Fibroblast of lung (primary cell): ENCODE data around the gene ATP10B. TPM values are rescaled to one million over a fixed set of nuclear protein-coding genes. Genes with fewer than 3 reads are reported as not detected.

Source experiments
- DNase-seq, 2 donors: peaks; one replicate each; pipeline versions ENCODE4 v3.0.0 to v3.0.0-alpha.2; 2010; ENCODE audit warnings: low read depth in 2 of 2
- H2AFZ ChIP-seq: 2 replicates; pipeline ENCODE4 v1.5.1; 2012; ENCODE audit warnings: low read length, control low read depth, inconsistent platforms
- H3K27ac ChIP-seq: 2 replicates; pipeline ENCODE4 v1.5.1; 2011; ENCODE audit warnings: low read length, control low read depth; ENCODE audit not compliant: insufficient read depth
- H3K27me3 ChIP-seq: 2 replicates; pipeline ENCODE4 v1.5.1; 2011; ENCODE audit warnings: mild to moderate bottlenecking, low read length; ENCODE audit not compliant: control insufficient read depth, insufficient read depth
- H3K36me3 ChIP-seq: 2 replicates; pipeline ENCODE4 v1.5.1; 2011; ENCODE audit warnings: low read length; ENCODE audit not compliant: control insufficient read depth, insufficient read depth
- H3K4me1 ChIP-seq: 2 replicates; pipeline ENCODE4 v1.5.1; 2011; ENCODE audit warnings: low read length; ENCODE audit not compliant: control insufficient read depth, insufficient read depth; ENCODE audit errors: extremely low read depth
- H3K4me2 ChIP-seq: 2 replicates; pipeline ENCODE4 v1.5.1; 2011; ENCODE audit warnings: low read length, control low read depth; ENCODE audit not compliant: insufficient read depth; ENCODE audit errors: extremely low read depth
- H3K4me3 ChIP-seq, 4 experiments: fragments of 200-600 bp in 1 of 4; sonication (generic) in 1 of 4; replicated peaks in 1 of 4; 2 replicates each; pipeline ENCODE4 v1.5.1; 2011 to 2016; ENCODE audit warnings: low read length in 4 of 4, low read depth in 3 of 4, mild to moderate bottlenecking in 3 of 4, control low read depth in 2 of 4, inconsistent platforms in 1 of 4, mixed read lengths in 1 of 4; ENCODE audit not compliant: insufficient read depth in 1 of 4; ENCODE audit errors: control extremely low read depth in 1 of 4
- H3K79me2 ChIP-seq: 2 replicates; pipeline ENCODE4 v1.5.1; 2012; ENCODE audit warnings: mild to moderate bottlenecking, low read length, inconsistent platforms; ENCODE audit not compliant: control insufficient read depth, insufficient read depth
- H3K9ac ChIP-seq: 2 replicates; pipeline ENCODE4 v1.5.1; 2011; ENCODE audit warnings: mild to moderate bottlenecking, low read length, control low read depth; ENCODE audit not compliant: insufficient read depth
- H3K9me3 ChIP-seq: 2 replicates; pipeline ENCODE4 v1.5.1; 2012; ENCODE audit warnings: low read depth, low read length; ENCODE audit not compliant: control insufficient read depth, insufficient read depth
- H4K20me1 ChIP-seq: 2 replicates; pipeline ENCODE4 v1.5.1; 2011; ENCODE audit warnings: low read length; ENCODE audit not compliant: control insufficient read depth, insufficient read depth; ENCODE audit errors: extremely low read depth
- EZH2 ChIP-seq: IDR thresholded peaks from 2 replicates; pipeline ENCODE4 v1.5.1; 2012; ENCODE audit warnings: low read length, control low read depth, mild to moderate bottlenecking; ENCODE audit errors: missing control alignments
- polyA plus RNA-seq, 2 donors: library from polyadenylated mRNA; depleted of rRNA in 1 of 2; stranded (reverse) in 1 of 2; unstranded in 1 of 2; fragments of >200 nt; gene quantifications; 2 replicates each; pipeline ENCODE4 v1.2.1, GENCODE V29; 2011 to 2012; ENCODE audit warnings: missing spikeins in 1 of 2
- total RNA-seq: library from RNA; depleted of rRNA; stranded (reverse); fragments of >200 nt; gene quantifications from 2 replicates; pipeline ENCODE4 v1.2.1, GENCODE V29; 2014
- TF ChIP-seq, protein P1 (sequence below), 2 donors: IDR thresholded peaks in 1 of 2; conservative IDR thresholded peaks in 1 of 2; 1 replicate in 1 of 2; 2 replicates in 1 of 2; pipeline ENCODE4 v1.5.1; 2011 to 2012; ENCODE audit warnings: low read length in 2 of 2, control low read depth in 1 of 2, inconsistent platforms in 1 of 2, low read depth in 1 of 2, mild to moderate bottlenecking in 1 of 2

Gene ATP10B
- total and polyA plus RNA-seq, 2 donors (not counting 1 experiment from before 2014, with no cell fraction given) = not detected

DNA sequence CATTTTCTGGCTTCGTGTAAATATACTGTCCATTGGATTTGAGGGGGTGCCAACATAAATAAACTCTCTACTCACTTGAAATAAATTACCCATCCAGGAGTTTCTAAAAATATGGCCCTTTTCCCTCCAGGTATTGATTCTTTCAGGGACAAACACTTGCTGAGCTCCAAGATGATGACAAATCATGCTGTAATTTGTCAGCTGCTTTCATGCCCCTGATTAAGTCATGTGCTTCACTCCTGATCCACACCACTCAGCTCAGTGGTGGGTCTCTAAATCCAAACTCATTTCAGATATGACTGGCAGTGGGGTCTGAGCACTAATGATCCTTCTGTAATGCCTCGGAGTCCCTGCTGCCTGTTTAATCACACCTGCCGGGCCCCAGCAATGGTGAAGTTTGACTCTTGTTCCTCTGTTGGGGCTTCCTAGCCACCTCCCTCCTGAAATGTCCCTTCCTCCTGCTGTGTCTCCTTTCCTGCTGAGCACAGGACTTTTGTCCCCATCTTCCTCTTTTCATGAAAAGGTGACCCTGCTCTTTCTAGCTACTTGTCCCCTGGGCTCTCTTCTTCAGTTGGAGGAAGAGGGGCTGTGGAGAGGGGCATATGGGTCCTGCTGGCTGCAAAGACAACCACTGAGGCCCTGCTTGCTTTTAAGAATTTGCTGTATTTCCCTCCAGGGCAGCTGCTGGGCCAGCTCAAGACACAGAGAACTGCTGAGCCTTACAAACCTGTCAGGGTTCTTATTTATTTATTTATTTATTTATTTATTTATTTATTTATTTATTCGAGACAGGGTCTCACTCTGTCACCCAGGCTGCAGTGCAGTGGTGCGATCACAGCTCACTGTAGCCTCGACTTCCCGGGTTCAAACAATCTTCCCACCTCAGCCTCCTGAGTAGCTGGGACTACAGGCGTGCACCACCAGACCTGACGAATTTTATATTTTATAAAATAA is 200.0 kb downstream of the ATP10B start:
- DNase-seq = no peak
- TF ChIP-seq, protein P1, sequence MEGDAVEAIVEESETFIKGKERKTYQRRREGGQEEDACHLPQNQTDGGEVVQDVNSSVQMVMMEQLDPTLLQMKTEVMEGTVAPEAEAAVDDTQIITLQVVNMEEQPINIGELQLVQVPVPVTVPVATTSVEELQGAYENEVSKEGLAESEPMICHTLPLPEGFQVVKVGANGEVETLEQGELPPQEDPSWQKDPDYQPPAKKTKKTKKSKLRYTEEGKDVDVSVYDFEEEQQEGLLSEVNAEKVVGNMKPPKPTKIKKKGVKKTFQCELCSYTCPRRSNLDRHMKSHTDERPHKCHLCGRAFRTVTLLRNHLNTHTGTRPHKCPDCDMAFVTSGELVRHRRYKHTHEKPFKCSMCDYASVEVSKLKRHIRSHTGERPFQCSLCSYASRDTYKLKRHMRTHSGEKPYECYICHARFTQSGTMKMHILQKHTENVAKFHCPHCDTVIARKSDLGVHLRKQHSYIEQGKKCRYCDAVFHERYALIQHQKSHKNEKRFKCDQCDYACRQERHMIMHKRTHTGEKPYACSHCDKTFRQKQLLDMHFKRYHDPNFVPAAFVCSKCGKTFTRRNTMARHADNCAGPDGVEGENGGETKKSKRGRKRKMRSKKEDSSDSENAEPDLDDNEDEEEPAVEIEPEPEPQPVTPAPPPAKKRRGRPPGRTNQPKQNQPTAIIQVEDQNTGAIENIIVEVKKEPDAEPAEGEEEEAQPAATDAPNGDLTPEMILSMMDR (conservative IDR thresholded peaks at IDR 0.05 in 1 of 2, IDR thresholded peaks at IDR 0.05 in 1 of 2; ENCODE audit: low read depth in 1 of 2, low read length in 2 of 2) = no peak
- no peak for TF ChIP-seq EZH2
- Histone ChIP-seq H3K4me2 (no peak overlapping the region), H2AFZ (no peak overlapping the region), H4K20me1 (no peaks in the 10 kb centered on the region), H3K27me3 (no peaks in the 10 kb centered on the region), H3K4me1 (no peaks in the 10 kb centered on the region), H3K9ac (no peak overlapping the region), H3K36me3 (no peaks in the 10 kb centered on the region), H3K27ac (no peak overlapping the region), H3K4me3 (no peak overlapping the region), H3K79me2 (no peaks in the 10 kb centered on the region), H3K9me3 (no peaks in the 10 kb centered on the region)

DNA sequence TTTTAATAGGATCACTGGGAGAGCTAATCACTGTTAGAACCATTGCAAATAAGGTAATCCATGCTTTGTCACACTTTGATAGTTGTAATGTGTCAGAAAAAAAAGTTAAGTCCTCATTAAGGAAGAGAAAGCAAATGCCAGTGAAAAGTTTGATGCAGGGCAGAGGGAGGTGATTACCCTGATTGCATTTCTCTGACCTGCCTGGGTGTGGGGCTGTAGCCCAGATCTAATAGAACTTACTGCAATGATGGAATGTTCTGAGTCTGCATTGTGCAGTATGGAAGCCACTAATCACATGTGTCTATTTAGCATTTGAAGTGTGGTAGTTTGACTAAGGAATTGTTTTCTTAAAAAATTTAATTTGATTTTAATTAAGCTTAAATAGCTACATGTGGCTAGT is 202.7 kb downstream of the ATP10B start:
- no peak for DNase-seq
- Histone ChIP-seq H3K79me2 (no peaks in the 10 kb centered on the region), H3K27ac (no peak overlapping the region), H3K4me1 (no peaks in the 10 kb centered on the region), H3K9ac (no peak overlapping the region), H2AFZ (no peak overlapping the region), H3K9me3 (no peaks in the 10 kb centered on the region), H4K20me1 (no peaks in the 10 kb centered on the region), H3K27me3 (no peaks in the 10 kb centered on the region), H3K4me2 (no peak overlapping the region), H3K4me3 (no peak overlapping the region), H3K36me3 (no peaks in the 10 kb centered on the region)
- TF ChIP-seq, protein P1 (conservative IDR thresholded peaks at IDR 0.05 in 1 of 2, IDR thresholded peaks at IDR 0.05 in 1 of 2; ENCODE audit: low read depth in 1 of 2, low read length in 2 of 2) = no peak
- no peak for TF ChIP-seq EZH2

GRCh38 chr5:160646033-160646432 is 206.0 kb downstream of the ATP10B start:
- no peaks in the 10 kb centered on the region for H3K36me3 ChIP-seq
- no peak overlapping the region for H3K27ac ChIP-seq
- H3K9ac ChIP-seq = no peak overlapping the region
- H3K4me1 ChIP-seq = no peaks in the 10 kb centered on the region
- no peak overlapping the region for H3K4me3 ChIP-seq
- no peak for DNase-seq
- H3K79me2 ChIP-seq = no peaks in the 10 kb centered on the region
- H3K9me3 ChIP-seq = no peaks in the 10 kb centered on the region
- no peak for TF ChIP-seq EZH2
- TF ChIP-seq, protein P1 (conservative IDR thresholded peaks at IDR 0.05 in 1 of 2, IDR thresholded peaks at IDR 0.05 in 1 of 2; ENCODE audit: low read depth in 1 of 2, low read length in 2 of 2) = no peak
- no peaks in the 10 kb centered on the region for H4K20me1 ChIP-seq
- H2AFZ ChIP-seq = no peak overlapping the region
- H3K4me2 ChIP-seq = no peak overlapping the region
- no peaks in the 10 kb centered on the region for H3K27me3 ChIP-seq
